PC-9 (cell line): ENCODE data around the gene PHACTR1.

Experiments used
- EZH2 ChIP-seq: fragments of 200-600 bp; sonication (generic); IDR thresholded peaks from 2 replicates; pipeline ENCODE4 v1.8.0; 2017; ENCODE audit warnings: antibody characterized with exemption, low read depth
- TF ChIP-seq, protein P1 (sequence below): fragments of 200-600 bp; sonication (generic); conservative IDR thresholded peaks from 2 replicates; pipeline ENCODE4 v1.6.1; 2017; ENCODE audit warnings: mixed run types, antibody characterized with exemption, mild to moderate bottlenecking, moderate library complexity

DNA sequence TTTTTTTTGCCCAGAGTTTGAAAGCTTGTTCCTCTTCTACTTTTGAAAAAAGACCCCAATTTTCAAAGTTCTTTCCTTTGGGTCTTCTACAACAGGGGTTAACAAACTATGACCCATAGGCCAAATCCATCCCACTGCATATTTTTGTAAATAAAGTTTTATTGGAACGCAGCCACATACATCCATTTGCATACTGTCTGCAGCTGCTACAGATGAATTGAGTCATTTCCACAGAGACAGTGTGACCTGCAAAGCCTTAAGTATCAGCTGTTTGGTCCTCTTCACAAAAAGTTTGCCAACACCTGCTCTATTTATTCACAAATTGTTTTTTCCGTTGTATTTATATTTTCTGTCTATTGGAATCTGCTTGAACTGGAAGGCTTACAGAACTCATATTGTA lies 422.6 kb downstream of the PHACTR1 start:
- TF ChIP-seq, protein P1, sequence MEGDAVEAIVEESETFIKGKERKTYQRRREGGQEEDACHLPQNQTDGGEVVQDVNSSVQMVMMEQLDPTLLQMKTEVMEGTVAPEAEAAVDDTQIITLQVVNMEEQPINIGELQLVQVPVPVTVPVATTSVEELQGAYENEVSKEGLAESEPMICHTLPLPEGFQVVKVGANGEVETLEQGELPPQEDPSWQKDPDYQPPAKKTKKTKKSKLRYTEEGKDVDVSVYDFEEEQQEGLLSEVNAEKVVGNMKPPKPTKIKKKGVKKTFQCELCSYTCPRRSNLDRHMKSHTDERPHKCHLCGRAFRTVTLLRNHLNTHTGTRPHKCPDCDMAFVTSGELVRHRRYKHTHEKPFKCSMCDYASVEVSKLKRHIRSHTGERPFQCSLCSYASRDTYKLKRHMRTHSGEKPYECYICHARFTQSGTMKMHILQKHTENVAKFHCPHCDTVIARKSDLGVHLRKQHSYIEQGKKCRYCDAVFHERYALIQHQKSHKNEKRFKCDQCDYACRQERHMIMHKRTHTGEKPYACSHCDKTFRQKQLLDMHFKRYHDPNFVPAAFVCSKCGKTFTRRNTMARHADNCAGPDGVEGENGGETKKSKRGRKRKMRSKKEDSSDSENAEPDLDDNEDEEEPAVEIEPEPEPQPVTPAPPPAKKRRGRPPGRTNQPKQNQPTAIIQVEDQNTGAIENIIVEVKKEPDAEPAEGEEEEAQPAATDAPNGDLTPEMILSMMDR: no peak
- TF ChIP-seq EZH2: no peak
